Smooth muscle cell of the brain vasculature (primary cell): ENCODE measurements around the gene IMP4.
"Not testable (repeated sequence)": the region's sequence is repeated elsewhere in the genome, so short reads cannot be mapped to it uniquely, and the experiment has no call there.

Experiments
- DNase-seq: peaks from one replicate; pipeline ENCODE4 v3.0.0-alpha.2; 2012; ENCODE audit warnings: low read depth, low spot score

Gene IMP4

GRCh38 chr2:130342533-130343275 lies at the start of gene IMP4:
Gene IMP4 (plus strand): TSS chr2:130342897. CDS start chr2:130342933, 36 bp downstream.
- DNase-seq: peak; percentile 98

GRCh38 chr2:130300258-130300969 lies 42.3 kb upstream of the IMP4 start:
- DNase-seq: no peak

DNA sequence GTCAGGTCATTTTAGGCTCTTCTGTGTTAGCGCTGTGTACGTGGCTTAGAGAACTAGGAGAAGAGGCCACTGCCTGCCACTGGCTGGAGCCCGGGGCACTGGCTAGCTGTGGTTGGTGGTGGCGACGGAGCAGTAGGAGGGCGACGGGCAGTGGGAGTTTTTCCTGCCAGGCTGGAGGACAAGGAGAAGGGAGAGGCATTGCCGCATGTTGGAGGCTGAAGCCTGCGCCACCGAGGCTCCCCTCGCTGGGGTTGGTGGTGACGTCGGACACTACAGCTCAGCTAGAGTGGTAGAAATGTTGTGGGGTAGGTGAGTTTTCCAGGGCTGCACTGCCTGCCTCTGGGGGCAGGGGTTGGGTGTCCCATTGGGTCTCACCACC lies 41.7 kb upstream of the IMP4 start:
- no peak for DNase-seq

GRCh38 chr2:130302164-130302886 lies 40.4 kb upstream of the IMP4 start:
- no peak for DNase-seq

DNA sequence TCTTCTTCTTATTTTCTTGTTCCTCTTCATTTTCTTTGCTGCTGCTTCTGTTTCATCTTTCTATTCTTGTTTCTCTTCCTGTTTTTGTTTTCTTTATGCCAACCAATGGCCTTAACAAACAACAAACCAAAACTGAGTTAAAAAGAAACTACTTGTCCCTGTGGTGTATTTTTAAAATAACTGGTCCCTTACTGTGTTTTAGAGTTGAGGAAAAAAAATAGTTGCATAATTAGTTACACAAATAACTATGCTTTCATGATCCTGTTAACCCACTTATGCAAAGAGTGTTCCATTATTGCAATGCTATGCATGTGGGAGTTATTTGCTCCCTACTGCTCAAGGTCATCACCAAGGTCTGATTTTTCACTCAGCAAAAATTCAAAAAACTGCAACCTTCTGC lies 39.5 kb upstream of the IMP4 start:
- no peak for DNase-seq

GRCh38 chr2:130304726-130305125 lies 38.0 kb upstream of the IMP4 start:
- no peak for DNase-seq

DNA sequence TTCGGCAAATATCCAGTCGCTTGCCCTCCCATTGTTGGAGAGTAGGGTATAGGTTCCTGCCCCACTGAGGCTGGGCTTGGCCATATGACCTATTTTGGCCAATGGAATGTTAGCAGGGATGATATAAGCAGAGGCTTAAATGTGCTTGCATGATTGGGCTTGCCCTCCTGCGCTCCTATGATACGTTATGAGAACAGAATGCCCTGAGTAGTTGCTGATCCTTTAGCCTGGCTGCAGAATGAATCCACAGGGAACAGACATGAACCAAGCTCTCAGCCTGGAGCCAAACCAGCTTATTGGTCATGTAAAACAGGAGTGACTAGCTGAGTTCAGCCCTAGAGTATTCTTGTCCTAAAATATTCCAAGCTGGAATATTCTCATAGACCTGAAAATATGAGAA lies 34.8 kb upstream of the IMP4 start:
- no peak for DNase-seq

DNA sequence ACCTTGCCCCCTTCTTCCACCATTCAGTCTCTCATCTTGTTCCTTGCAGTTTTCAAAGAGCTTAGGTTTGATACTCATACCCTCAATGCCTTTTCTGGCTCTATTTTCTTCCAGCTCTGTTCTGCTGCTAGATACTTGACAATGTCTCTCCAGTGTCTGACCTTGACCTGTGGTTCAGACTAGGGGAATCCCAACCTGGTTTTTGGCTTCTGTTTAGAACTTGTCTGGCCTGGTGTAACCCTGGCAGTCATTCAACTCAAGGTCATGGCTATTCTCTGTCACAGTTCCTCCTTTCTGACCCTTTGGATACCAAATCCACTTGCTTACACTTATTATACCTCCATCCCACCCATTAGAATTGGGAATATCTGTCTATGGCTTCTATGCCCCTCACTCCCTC lies 31.8 kb upstream of the IMP4 start:
- no peak for DNase-seq

DNA sequence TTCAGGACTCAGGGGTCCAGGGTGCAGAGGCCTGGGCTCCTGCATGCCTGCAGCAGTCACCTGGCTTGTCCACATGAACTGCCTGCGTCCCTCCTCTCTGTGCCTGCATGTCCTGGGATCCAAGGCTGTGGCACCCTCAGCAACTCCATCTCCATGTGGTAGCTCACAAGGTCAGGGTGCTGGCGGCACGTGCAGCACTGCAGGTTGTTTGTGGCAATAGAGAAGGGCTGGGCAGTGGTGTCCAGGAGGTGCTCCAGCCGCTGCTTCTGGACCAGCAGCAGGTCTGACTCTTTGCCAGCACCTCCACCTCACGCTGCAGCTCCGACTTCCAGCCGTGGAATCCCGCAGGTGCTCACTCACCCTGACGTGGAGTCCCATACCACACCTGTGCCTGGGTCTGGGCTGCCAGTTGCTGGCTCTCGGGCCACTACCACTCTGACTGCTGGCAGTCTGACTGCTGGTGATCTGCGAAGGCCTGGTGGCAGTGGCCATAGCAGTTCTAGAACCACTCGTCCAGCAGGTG lies 28.8 kb upstream of the IMP4 start:
- no peak for DNase-seq

DNA sequence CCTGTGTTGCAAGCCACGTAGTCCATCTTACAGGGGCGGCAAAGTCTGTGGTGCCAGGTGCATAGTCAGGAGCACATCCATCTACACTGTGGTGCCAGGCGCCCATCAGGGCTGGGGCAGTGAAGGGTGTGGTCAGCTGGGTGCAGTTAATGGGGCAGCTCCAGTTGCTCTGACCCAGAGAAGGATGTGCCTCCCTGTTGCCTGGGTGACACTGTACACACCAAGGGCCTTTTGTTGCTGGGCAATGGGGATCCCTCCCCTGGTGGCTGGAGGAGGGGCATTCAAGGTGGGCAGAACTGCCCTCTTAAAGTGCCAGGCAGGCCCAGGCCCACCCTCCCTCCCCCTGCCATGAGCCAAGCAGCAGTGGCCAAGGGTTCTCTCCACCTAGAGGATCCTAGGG lies 28.3 kb upstream of the IMP4 start:
- DNase-seq: no peak

DNA sequence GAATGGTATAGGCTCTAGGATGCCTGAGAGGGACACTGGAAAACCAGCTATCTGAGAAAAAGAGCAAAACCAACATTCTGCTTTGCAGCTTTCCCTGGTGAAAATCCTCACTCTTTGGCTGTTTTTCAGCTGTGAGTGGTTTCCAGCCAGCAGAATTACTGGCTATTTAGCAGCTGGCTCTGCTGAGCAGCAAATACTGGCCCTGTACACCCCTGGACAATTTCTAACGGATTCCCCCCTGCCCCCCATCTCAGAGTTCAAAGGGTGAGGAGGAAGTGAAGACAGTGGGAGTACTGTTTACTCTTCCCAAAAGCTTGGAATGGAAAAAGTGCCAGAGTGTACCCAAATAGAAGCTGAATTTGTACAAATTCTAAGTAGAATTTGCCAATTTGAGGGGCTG lies 26.1 kb upstream of the IMP4 start:
- no peak for DNase-seq

- no peak for DNase-seq
Observed at GRCh38 chr2:130318906-130319305, 23.8 kb upstream of the IMP4 start.

DNA sequence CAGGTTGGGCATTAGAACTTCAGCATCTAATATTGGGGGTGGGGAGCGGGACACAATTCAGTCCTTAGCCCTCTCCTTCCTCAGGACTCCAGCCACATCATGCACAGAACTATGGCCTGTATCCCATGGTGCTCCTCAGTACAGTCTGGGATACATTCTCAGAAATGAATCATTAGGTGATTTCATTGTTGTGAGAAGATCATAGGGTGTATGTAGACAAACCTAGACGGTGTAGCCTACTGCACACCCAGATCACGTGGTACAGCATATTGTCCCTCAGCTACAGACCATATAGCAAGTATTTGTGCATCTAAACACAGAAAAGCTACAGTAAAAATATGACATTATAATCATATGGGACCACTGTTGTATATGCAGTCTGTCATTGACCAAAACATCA lies 23.2 kb upstream of the IMP4 start:
- DNase-seq: no peak

DNA sequence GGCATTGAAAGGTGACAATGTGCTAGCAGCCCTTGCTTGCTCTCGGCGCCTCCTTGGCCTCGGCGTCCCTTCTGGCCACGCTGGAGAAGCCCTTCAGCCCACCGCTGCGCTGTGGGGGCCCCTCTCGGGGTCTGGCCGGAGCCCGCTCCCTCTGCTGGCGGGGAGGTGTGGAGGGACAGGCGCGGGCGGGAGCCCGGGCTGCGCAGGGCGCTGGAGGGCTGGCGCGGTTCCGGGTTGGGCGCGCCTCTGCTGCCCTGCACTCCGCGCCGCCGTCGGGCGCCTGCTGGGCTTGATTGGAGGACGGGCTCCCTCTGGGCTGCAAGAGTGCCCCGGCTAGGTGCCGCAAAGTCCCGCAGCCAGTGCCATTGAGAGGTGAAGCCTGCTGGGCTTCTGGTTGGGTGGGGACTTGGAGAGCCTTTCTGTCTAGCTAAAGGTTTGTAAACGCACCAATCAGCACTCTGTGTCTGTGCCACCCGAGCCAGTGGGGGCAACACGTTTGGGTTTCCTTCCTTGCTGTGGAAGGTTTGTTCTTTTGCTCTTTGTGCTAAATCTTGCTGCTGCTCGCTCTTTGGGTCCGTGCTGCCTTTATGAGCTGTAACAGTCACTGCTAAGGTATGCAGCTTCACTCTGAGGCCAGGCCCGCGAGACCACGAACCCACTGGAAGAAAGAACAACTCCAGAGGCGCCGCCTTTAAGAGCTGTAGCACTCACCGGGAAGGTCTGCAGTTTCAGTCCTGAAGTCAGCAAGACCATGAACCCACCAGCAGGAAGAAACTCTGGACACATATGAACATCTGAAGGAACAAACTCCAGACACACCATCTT lies 14.8 kb upstream of the IMP4 start:
- no peak for DNase-seq

GRCh38 chr2:130328710-130329109 lies 14.0 kb upstream of the IMP4 start:
- no peak for DNase-seq

DNA sequence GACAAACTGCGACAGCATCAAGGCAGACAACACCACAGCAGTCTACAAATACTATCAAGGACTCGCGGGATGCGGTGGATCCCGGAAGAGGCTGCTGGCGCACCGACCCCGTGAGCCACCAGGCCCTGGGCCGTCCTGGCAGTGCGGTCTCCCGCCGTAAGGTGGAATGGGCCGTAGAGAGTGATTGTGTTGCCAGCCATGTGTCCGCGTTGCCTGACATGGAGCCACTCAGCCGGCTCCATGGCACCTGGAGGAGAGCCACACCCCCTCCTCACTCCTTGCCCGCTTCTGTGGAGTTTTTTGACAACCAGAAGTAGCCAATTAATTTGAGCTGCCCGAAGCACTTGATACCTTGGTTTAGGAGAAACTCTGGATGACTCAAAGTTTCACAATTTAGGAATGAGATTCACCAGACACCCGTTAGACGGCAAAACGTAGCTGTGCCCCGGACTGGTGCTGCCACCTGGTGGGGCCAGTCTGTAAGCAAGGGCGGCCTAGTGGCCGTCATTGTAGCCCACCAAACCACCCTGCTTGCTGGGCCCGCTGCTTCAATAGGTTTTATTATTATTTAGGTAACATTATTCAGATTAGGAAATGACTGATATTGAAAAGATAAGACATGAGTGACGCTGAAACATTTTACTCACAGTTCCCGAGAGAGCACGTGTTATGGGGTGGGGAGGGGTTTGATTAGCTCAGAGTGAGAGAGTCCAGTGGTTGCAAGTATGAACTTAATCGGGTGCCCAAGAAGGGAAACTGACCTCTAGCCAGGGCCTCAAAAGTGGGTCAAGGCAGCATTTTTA lies 10.2 kb upstream of the IMP4 start:
- DNase-seq: peak; percentile 41

- not testable (repeated sequence) for DNase-seq
Observed at GRCh38 chr2:130333253-130333652, 9.4 kb upstream of the IMP4 start.

- DNase-seq: no peak
Observed at GRCh38 chr2:130334026-130334425, 8.7 kb upstream of the IMP4 start.

- no peak for DNase-seq
Observed at GRCh38 chr2:130335226-130335625, 7.5 kb upstream of the IMP4 start.

GRCh38 chr2:130336150-130336876 lies 6.4 kb upstream of the IMP4 start:
- DNase-seq: no peak
